ENCODE results near the gene GNG4.

The GNG4 gene

GRCh38 chr1:235682216-235682615 is 32.6 kb upstream of the GNG4 start:
- Histone ChIP-seq H3K27me3 (ENCODE audit: insufficient read depth, low read depth, severe bottlenecking) (no peaks in the 10 kb centered on the region), H3K27ac (no peak overlapping the region), H3K4me3 (ENCODE audit: low read depth, low read length) (no peak overlapping the region), H3K36me3 (no peaks in the 10 kb centered on the region), H3K9me3 (ENCODE audit: severe bottlenecking) (no peaks in the 10 kb centered on the region)
- no peak for DNase-seq
- TF ChIP-seq CTCF (IDR thresholded peaks at IDR 0.05; ENCODE audit: low read depth, low read length), result no peak

GRCh38 chr1:235679644-235680043 is 30.1 kb upstream of the GNG4 start:
- TF ChIP-seq CTCF (IDR thresholded peaks at IDR 0.05; ENCODE audit: low read depth, low read length), result no peak
- peaks cover 5% of the 10 kb centered on the region; the same call in 1 of the 2 replicates for H3K36me3 ChIP-seq
- H3K27me3 ChIP-seq (ENCODE audit: insufficient read depth, low read depth, severe bottlenecking), result no peaks in the 10 kb centered on the region
- H3K4me3 ChIP-seq (ENCODE audit: low read depth, low read length), result no peak overlapping the region
- peaks cover 7% of the 10 kb centered on the region for H3K9me3 ChIP-seq (ENCODE audit: severe bottlenecking)
- DNase-seq, result peak; percentile 46
- no peak overlapping the region for H3K27ac ChIP-seq

GRCh38 chr1:235679005-235679404 is 29.4 kb upstream of the GNG4 start:
- Histone ChIP-seq H3K36me3 (peaks cover 5% of the 10 kb centered on the region; the same call in 1 of the 2 replicates), H3K27me3 (ENCODE audit: insufficient read depth, low read depth, severe bottlenecking) (no peaks in the 10 kb centered on the region), H3K9me3 (ENCODE audit: severe bottlenecking) (peaks cover 7% of the 10 kb centered on the region), H3K4me3 (ENCODE audit: low read depth, low read length) (no peak overlapping the region), H3K27ac (no peak overlapping the region)
- TF ChIP-seq CTCF (IDR thresholded peaks at IDR 0.05; ENCODE audit: low read depth, low read length), result no peak
- peak; percentile 25 for DNase-seq

GRCh38 chr1:235675152-235675890 is 25.7 kb upstream of the GNG4 start:
- H3K27me3 ChIP-seq (ENCODE audit: insufficient read depth, low read depth, severe bottlenecking), result no peaks in the 10 kb centered on the region
- H3K36me3 ChIP-seq, result peaks cover 5% of the 10 kb centered on the region; the same call in 1 of the 2 replicates
- no peak for DNase-seq
- no peak for TF ChIP-seq CTCF (IDR thresholded peaks at IDR 0.05; ENCODE audit: low read depth, low read length)
- H3K4me3 ChIP-seq (ENCODE audit: low read depth, low read length), result no peak overlapping the region
- no peak overlapping the region for H3K27ac ChIP-seq
- H3K9me3 ChIP-seq (ENCODE audit: severe bottlenecking), result peaks cover 16% of the 10 kb centered on the region

GRCh38 chr1:235673981-235674380 is 24.4 kb upstream of the GNG4 start:
- no peak overlapping the region for H3K4me3 ChIP-seq (ENCODE audit: low read depth, low read length)
- no peak overlapping the region for H3K27ac ChIP-seq
- H3K36me3 ChIP-seq, result peaks cover 5% of the 10 kb centered on the region; the same call in 1 of the 2 replicates
- no peak for TF ChIP-seq CTCF (IDR thresholded peaks at IDR 0.05; ENCODE audit: low read depth, low read length)
- DNase-seq, result no peak
- no peaks in the 10 kb centered on the region for H3K27me3 ChIP-seq (ENCODE audit: insufficient read depth, low read depth, severe bottlenecking)
- H3K9me3 ChIP-seq (ENCODE audit: severe bottlenecking), result peaks cover 28% of the 10 kb centered on the region

GRCh38 chr1:235671992-235672391 is 22.4 kb upstream of the GNG4 start:
- Histone ChIP-seq H3K27ac (no peak overlapping the region), H3K36me3 (peaks cover 5% of the 10 kb centered on the region; the same call in 1 of the 2 replicates)
- no peak for TF ChIP-seq CTCF (IDR thresholded peaks at IDR 0.05; ENCODE audit: low read depth, low read length)

More at GRCh38 chr1:235671992-235672391, 22.4 kb upstream of the GNG4 start:
- DNase-seq, result no peak
- H3K4me3 ChIP-seq (ENCODE audit: low read depth, low read length), result no peak overlapping the region
- no peaks in the 10 kb centered on the region for H3K27me3 ChIP-seq (ENCODE audit: insufficient read depth, low read depth, severe bottlenecking)
- peaks cover 28% of the 10 kb centered on the region for H3K9me3 ChIP-seq (ENCODE audit: severe bottlenecking)

Data from WERI-Rb-1 (cell line).